ENCODE data around the gene SYT8.

The SYT8 gene

GRCh38 chr11:1860108-1860507 is 25.3 kb downstream of the SYT8 start:
- DNase-seq (ENCODE audit: low read depth): no peak

GRCh38 chr11:1861435-1862411 is 26.9 kb downstream of the SYT8 start:
- no peak for DNase-seq (ENCODE audit: low read depth)

DNA sequence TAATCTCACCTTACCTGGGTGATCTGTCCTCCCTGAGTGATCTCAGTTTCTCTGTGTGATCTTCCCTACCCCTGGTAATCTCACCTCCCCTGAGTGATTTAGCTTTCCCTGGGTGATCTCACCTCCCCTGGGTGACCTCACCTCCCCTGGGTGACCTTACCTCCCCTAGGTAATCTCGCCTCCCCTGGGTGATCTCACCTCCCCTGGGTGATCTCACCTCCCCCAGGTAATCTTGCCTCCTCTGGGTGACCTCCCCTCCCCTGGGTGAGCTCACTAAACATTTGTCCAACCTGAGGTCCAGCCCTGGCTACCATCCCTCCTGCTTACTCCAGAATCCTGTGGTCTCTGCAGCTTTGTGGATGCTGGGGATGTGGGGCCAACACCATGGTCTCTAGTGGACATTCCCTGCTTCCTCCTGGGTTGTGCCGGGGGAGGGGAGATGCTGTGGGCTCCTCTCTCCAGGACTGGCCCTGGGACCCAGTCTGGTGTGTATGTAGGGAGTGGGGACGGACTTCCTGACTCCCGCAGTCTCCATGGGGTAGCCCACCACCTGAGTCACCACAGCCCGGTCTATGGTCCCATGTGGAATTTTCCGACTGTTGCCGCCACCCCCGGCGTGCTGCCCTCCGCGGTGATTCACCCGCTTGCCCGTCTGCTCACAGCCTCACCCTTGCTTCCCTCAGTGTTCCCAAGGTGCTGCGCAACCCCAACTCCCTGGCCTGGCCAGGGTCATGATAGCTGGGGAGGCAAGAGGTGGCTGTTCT is 28.0 kb downstream of the SYT8 start:
- DNase-seq (ENCODE audit: low read depth): peak; percentile 68

DNA sequence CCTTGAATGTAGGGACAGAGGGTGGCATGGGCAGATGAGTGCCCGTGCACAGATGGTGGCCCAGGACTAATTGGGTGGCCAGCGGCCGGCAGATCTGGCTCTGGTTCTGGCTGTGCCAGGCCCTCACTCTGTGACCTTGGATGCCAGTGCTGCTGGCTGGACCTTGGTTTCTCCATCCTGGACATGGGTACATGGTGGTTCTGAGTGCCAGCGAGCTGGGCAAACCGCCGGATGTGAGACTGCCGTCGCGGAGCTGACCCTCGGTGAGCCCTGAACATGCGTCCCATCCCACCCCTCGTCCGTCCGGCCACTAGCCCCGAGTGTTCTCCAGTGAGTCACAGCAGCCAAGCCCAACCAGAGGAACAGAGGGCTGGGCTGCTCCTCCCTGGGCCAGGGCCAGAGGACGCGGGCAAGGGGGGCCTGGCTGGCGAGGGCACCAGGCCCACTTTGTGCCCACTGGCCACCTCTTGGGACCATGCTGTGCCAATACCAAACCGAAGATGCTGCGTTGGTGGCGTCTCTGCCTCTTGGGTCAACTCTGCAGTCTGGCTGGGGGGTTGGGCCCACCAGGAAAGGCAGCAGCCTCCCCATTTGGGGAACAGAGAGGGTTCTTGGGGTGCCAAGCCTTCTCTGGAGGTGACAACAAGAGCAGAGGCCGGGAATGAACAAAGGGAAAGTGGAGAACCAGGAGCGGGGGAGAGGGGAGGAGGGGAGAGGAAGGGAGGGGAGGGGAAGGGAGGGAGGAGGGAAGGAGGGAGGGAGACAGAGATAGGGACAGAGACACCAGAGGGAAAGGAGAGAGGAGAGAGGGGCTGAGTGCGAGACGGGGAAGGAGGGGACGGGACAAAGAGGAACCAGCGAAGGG is 28.8 kb downstream of the SYT8 start:
- peak; percentile 77 for DNase-seq (ENCODE audit: low read depth)

DNA sequence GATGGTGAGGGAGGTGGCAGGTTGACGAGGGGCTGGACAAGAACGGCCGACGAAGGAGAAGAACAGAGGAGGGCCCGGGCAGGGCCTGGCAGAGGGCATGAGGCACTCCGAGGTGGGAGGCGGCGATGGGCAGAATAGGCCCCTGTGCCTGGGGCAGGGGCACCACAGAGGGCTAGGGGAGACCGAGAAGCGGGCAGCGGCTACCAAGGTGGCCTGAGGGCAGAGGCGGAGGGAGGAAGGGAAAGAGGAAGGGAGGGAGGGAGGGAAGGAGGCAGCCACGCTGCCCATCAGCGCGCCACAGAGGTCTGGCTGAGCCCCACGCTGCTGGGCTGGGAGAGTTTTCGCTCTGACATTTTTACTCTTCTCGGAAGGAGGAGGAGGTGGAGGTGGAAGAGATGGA is 29.4 kb downstream of the SYT8 start:
- peak; percentile 13 for DNase-seq (ENCODE audit: low read depth)

GRCh38 chr11:1864831-1865665 is 30.3 kb downstream of the SYT8 start:
- no peak for DNase-seq (ENCODE audit: low read depth)

DNA sequence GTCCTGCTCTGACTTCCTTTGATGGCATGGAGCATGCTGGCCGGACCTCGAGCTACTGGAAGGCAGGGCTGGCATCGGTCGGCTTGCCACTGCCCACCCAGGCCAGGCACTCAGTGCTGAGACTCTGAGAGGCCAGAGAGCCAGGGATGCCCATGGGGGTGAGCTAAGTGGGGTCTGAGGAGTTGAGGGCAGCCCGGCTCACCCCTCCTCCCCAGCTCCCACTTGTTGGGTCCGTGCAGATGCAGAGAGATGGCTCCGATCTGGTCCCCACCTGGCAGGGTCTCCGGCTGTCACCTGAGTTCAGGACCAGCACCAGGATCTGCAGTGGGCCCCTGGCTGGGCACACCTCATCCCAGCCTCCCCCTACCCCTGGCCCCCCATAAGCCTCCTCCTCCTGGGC is 31.4 kb downstream of the SYT8 start:
- DNase-seq (ENCODE audit: low read depth): no peak

GRCh38 chr11:1866776-1867175 is 32.0 kb downstream of the SYT8 start:
- no peak for DNase-seq (ENCODE audit: low read depth)

- no peak for DNase-seq (ENCODE audit: low read depth)
Measured at GRCh38 chr11:1867381-1867780, 32.6 kb downstream of the SYT8 start.

DNA sequence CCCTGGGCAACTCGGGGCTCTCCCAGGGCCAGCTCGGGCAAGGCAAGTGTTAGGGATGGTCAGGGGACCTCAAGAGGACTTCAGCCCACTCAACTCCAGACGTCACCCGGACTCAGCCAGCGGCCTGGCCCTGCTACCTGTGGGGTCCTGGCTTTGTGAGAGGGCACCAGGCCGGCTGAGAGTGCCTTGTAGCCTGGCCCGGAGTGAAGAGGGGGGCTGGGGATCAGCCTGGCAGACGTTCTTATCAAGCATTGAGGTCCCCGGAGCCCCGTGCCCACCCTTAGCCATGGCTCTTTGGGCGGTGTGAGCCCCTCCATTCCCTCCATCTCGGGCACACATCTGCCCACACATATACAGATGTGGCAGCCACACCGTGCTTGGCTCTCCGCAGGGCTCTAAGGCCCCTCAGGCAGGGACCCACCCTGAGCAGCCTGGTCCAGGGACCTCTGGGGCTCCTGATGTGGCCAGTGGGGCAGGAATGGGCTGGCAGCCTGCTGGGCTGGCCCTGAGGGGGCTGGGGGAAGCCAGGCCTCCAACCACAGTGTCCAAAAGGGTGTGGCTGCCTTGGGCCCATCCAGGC is 33.4 kb downstream of the SYT8 start:
- no peak for DNase-seq (ENCODE audit: low read depth)

GRCh38 chr11:1868636-1869291 is 34.0 kb downstream of the SYT8 start:
- no peak for DNase-seq (ENCODE audit: low read depth)

- DNase-seq (ENCODE audit: low read depth): no peak
Measured at GRCh38 chr11:1869427-1870325, 34.9 kb downstream of the SYT8 start.

DNA sequence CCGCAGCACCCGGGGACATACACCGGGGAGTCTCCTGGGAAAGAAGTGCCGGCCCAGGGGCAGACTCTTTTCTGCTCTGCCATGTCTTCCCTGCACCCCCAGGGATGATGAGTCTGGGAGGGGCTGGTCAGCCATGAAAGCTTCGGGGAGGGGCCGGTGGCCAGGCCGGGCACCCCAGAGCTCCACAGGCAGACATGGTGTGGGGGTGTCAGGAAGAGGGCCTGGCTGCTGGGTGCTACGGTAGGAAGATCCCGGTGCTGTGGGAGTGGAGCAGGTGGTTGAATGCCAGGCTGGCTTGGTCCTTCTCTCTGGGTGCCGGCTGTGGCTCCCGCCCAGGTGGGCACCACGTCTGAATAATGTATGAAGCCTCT is 35.5 kb downstream of the SYT8 start:
- DNase-seq (ENCODE audit: low read depth): no peak

GRCh38 chr11:1870721-1871466 is 36.1 kb downstream of the SYT8 start:
- no peak for DNase-seq (ENCODE audit: low read depth)

DNA sequence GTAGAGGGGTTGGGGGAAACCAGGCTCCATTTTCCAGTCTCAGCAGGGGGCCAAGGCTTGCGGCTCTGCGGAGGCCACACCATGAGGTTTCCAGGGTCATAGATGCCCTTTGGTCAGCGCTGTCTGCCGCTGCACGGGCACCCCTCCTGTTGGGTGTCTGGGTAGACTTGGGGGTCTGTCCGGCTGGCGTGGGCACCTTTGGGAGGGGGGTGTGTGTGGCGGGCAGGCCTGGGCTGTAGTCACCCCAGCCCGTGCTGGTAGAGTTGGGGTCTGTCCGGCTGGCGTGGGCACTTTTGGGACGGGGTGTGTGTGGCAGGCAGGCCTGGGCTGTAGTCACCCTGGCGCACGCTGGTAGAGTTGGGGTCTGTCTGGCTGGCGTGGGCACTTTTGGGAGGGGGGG is 36.7 kb downstream of the SYT8 start:
- DNase-seq (ENCODE audit: low read depth): no peak

GRCh38 chr11:1872267-1872985 is 37.6 kb downstream of the SYT8 start:
- no peak for DNase-seq (ENCODE audit: low read depth)

GRCh38 chr11:1873048-1873812 is 38.4 kb downstream of the SYT8 start:
- DNase-seq (ENCODE audit: low read depth): peak; percentile 74

Data from amniotic epithelial cell (primary cell).